ENCODE data around the gene SLC25A27.

The SLC25A27 gene

DNA sequence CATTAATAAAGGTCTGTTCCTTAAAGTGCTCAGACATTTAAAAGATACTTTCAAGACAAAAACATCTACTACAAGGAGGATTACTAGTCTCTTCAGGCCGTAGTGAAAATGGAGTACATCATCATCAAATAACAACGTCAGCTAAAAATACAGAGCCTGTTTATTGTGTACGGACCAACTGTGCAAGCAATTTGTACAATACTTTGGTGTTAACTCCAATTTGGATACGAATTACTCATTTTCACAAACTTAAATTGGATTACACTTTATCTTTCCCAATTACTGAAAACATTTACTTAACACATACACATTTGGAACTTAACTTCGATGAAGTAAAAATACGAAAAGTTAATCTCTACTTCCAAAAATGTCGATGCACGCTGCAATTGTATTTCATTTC is 959 bp upstream of the SLC25A27 start:
- no peak for DNase-seq

DNA sequence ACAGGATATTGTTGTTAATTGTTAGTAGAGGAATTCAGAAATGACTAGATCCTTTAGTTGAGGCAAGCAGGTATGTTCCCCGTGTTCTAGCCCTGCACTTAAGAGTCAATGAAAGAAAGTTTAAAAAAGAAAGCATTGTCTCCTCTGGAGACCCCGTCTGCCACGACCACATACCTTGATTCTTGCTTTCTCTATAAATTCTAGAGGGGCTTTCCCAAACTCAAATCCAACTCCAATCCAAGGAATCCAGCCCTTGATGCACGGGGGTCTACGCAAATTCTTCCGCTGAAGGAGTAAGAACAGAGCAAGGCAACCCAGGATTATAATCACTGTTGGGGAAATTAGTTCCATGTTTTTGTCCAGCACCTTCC is 558 bp upstream of the SLC25A27 start:
- no peak for DNase-seq

DNA sequence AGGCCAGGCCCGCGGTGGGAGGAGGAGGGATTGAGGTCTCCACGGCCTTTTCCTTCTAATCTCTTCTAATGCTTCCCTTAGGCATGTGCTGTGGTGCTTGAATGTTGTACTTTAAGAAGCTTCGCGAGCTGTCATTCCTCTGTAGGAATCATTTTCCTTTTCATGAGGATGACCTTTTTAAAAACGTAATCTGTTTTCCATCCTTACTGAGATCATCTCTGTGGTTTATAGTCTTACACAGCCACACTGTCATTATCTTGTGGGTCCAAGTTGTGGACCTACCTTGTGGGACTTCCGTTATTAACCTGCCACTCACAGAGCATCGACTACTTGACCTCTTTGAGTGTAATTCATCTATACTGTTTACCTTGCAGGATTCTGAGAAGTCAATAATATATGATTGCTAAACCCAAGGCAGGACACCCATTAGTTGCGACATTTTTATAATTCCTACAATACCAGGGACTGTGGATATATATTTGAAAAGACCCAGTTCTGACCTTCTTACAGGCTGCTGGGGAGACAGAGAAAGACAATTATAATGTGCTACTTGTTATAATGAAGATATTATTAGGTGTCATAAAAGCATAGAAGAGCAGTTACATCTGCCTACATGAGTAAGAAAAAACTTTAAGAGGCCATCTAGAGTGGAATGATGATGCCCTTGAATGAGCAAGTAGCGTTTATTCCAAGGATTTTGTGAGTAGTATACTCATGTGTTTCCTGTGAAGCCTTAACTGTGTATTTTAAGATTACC is 842 bp downstream of the SLC25A27 start:
- no peak for DNase-seq

DNA sequence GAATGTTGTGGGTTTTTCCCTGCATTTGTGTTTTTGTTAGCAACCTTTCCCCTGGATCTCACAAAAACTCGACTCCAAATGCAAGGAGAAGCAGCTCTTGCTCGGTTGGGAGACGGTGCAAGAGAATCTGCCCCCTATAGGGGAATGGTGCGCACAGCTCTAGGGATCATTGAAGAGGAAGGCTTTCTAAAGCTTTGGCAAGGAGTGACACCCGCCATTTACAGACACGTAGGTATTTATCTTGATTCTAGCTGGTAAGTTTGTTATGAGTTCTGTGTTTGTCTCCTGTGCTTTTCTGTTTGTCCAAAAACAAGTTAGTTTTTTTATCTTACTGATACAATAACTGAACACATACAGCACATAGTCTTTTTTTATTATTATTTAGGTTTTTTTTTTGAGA is 3.0 kb downstream of the SLC25A27 start:
- DNase-seq = no peak

DNA sequence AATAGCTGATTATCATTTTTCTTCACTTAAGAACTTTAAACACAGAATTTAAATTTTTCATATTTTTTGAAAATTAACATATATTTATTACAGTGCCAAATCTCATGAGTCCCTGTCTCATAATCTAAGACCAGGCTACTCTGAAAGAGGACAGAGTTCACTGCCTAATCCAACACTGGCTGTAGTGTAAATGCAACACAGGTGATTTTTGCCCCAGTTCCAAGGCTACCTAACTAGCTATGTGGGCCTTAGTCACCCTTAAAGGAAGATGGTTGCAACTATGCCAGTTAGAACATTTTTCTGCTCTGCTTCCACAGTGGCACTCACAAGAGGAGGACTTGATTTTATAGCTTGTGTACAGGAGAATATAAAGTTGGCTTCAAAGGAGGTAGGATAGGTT is 4.9 kb downstream of the SLC25A27 start:
- DNase-seq = no peak

GRCh38 chr6:46661483-46661882 is 8.7 kb downstream of the SLC25A27 start:
- no peak for DNase-seq

DNA sequence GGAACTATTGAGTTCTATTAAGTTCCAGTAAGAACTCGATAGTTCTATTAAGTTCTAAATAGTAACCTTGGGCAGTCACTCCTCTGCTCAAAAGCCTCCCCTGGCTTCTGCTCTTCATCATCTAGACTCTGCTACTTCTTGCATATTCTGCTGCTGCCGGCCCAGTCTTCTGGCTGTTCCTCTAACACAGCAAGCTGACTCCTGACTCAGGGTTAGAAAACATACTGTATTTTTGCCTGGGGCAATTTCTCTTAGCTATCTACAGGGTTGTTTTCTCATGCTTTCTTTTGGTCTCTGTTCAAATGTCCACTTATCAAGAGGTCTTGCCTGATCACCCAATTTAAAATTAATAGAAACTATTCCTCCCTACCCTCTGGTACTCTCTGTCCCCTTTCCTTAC is 14.6 kb downstream of the SLC25A27 start:
- DNase-seq = no peak

DNA sequence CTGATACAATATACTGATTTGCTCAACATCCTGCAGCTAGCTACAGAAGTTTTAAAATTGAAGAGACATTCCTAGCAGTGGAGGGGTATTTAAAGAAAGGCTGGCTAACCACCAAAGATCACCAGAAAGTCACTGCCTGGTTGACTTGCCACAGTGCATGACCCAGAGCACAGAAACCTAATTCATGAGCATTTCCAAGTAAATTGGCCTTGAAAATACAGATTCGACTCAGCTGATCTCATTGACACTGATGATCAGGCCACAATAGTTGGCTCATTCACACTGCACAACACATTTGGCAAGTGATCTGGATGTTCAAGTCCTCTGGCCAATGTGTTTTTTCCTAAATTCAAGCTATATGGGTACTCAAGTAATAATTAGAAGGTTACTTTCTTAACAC is 21.6 kb downstream of the SLC25A27 start:
- DNase-seq = no peak

DNA sequence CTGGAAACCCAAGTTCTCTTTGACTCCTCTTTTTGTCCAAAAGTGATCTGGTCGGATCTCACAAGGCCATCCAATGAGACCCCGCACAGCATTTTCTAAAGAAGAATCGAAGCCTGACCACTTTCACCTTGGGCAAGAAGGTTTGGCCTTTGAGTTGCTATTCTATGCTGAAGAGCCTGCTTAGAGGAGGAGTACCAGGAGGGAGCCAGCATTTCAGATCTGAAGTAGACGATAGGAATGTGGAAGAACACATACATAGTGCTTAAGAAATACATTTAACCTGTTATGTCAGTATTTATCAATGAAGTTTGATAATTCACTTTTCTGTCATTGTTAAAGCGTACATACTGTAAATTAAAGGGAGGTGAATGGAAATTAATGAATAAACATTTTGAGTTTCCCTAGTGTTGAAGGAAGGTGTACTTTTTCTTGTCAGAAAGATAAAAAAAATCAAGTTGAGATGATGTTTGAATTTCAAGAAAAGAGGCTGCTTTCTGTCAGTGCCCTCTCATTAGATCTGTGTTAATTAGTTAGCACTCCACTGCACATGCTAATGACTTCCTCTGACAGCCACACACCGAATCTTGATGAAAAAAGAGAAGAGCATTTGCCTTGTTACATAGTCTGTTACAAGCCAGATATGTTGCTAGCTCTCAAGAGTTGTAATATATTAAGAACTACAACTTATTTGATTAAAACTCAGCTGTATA is 24.0 kb downstream of the SLC25A27 start:
- no peak for DNase-seq

GRCh38 chr6:46677314-46677654 is 24.5 kb downstream of the SLC25A27 start:
- no peak for DNase-seq

GRCh38 chr6:46684771-46685170 is 32.0 kb downstream of the SLC25A27 start:
- DNase-seq = no peak

GRCh38 chr6:46687619-46688097 is 34.9 kb downstream of the SLC25A27 start, which contains the start of gene TDRD6:
Gene TDRD6 (plus strand): TSS chr6:46687885. CDS start chr6:46688129, 244 bp downstream.
- DNase-seq = no peak

DNA sequence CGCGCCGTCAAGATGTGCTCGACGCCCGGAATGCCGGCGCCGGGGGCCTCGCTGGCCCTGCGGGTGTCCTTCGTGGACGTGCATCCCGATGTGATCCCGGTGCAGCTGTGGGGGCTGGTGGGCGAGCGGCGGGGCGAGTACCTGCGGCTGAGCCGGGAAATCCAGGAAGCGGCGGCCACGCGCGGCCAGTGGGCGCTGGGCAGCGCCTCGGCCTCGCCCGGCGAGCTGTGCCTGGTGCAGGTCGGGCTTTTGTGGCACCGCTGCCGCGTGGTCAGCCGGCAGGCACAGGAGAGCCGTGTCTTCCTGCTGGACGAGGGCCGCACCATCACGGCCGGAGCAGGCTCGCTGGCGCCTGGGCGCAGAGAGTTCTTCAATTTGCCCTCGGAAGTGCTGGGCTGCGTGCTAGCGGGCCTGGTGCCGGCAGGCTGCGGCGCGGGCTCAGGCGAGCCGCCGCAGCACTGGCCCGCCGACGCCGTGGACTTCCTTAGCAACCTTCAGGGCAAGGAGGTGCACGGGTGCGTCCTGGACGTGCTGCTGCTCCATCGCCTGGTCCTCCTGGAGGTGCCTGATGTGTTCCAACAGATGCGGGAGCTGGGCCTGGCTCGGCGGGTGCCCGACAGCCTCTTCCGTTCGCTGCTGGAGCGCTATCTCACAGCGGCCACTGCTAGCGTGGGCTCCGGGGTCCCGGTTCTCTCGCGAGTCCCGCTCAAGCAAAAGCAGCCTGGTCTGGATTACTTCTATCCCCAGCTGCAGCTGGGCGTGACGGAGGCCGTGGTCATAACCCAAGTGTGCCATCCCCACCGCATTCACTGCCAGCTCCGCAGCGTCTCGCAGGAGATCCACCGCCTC is 35.6 kb downstream of the SLC25A27 start:
- no peak for DNase-seq

DNA sequence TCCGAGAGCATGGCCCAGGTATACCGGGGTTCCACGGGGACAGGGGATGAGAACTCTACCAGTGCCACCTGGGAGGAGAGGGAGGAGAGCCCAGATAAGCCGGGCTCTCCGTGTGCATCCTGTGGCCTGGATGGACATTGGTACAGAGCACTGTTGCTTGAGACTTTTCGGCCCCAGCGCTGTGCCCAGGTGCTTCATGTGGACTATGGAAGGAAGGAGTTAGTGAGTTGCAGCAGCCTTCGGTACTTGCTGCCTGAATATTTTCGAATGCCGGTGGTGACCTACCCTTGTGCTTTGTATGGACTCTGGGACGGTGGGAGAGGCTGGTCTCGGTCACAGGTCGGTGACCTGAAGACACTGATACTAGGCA is 36.2 kb downstream of the SLC25A27 start:
- DNase-seq = no peak

DNA sequence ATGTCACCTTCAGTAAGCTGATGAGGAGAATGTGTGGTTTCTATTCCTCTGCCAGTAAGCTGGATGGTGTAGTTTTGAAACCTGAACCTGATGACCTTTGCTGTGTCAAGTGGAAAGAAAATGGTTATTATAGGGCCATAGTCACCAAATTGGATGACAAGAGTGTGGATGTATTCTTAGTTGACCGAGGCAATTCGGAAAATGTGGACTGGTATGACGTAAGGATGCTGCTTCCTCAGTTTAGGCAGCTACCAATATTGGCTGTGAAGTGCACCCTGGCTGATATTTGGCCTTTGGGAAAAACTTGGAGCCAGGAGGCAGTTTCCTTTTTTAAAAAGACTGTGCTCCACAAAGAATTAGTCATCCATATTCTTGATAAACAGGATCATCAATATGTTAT is 36.9 kb downstream of the SLC25A27 start:
- DNase-seq = no peak

DNA sequence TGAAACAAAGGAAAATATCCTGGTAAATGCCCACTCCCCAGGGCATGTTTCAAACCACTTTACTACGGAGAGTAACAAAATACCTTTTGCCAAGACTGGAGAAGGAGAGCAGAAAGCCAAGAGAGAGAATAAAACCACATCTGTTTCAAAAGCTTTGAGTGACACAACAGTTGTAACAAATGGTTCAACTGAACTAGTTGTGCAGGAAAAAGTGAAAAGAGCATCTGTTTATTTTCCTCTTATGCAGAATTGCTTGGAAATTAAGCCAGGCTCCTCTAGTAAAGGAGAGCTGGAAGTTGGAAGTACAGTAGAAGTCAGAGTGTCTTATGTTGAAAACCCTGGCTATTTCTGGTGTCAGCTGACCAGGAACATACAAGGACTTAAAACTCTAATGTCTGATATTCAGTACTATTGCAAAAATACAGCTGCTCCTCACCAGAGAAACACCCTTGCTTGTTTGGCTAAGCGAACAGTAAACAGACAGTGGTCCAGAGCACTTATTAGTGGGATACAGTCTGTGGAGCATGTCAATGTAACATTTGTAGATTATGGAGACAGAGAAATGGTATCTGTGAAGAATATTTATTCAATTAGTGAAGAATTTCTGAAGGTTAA is 37.5 kb downstream of the SLC25A27 start:
- no peak for DNase-seq

DNA sequence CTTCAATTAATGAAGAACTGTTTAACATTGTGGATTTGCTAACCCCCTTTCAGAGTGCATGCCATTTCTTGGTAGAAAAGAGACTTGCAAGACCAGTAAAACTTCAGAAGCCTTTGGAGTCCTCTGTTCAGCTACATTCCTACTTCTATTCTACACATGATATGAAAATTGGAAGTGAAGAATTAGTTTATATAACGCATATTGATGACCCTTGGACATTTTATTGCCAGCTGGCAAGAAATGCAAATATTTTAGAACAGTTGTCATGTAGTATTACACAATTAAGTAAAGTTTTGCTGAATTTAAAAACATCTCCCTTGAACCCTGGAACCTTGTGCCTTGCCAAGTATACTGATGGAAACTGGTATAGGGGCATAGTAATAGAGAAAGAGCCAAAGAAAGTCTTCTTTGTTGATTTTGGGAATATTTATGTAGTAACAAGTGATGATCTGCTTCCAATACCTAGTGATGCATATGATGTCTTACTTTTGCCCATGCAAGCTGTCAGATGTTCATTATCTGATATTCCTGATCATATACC is 38.2 kb downstream of the SLC25A27 start:
- no peak for DNase-seq

DNA sequence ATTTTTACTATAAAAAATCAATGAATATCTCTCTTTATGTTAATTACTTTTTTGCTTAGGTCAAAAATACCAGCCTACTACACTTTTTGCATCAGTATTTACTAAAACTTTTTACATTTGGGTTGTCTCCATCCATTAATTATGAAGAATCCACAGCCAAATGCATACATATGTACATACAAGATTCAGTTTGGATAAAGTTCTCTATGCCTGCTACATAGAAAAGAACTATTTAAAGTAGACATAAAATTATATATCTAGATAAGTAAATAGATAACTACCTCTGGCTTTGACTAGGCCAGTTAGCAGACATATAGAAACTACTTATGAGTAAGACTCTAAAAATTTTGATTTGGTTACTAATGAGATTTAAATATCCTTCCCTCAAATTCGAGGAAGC is 47.2 kb downstream of the SLC25A27 start:
- no peak for DNase-seq

GRCh38 chr6:46704562-46704961 is 51.8 kb downstream of the SLC25A27 start:
- no peak for DNase-seq

DNA sequence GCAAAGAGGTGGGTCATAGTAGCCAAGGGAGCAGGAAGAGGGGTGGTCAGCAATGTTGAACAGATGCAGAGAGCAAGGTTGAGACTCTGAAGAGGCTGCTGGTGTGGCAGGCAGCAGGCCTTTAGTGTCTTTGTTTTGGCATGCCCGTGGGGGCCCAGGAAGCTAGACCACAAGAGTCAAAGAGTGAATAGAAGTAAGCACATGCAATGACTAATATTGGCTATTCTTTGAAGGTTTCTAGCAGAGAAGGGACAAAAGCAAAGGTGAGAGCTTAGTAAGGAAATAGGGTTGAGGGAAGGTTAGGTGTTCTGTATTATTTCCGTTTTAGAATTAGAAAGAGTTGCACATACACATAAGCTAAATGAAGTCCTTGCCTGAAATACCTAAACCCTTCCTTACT is 53.7 kb downstream of the SLC25A27 start:
- DNase-seq = no peak

- DNase-seq = no peak
Observed at GRCh38 chr6:46711491-46711890, 58.7 kb downstream of the SLC25A27 start.

DNA sequence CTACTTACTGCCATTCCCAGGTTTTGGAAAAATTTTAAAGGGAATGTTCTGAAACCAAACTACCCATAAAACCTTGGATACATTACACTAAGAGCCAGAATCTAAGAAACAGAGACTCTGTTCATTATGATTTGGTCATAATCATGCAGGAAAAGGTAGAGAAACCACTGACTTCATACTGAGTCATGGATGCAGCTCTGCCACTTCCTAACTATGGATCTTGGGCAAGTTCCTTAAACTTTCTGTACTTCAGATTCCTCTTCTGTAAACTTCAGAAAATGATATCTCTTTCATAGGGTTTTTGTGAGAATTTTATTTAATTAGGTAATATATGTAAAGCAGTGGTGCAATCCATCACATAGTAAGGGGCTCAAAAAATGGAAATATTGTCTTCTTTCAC is 62.4 kb downstream of the SLC25A27 start:
- no peak for DNase-seq

GRCh38 chr6:46719099-46719498 is 66.3 kb downstream of the SLC25A27 start:
- DNase-seq = no peak
